IPS-18c (cell line): ENCODE results near the gene MRPL22.
"Not testable (repeated sequence)": the region's sequence is repeated elsewhere in the genome, so short reads cannot be mapped to it uniquely, and the experiment has no call there.

Experiments
- H3K4me3 ChIP-seq: 2 replicates; pipeline ENCODE4 v1.7.0; 2013; ENCODE audit warnings: low read depth, mild to moderate bottlenecking, low read length, moderate library complexity; ENCODE audit not compliant: insufficient read depth
- H3K9me3 ChIP-seq: one replicate; pipeline ENCODE4 v1.6.1; 2013; ENCODE audit warnings: mild to moderate bottlenecking, low read length, moderate library complexity; ENCODE audit not compliant: control insufficient read depth, insufficient read depth

MRPL22 gene

GRCh38 chr5:154971501-154971900 lies 30.6 kb downstream of the MRPL22 start:
- Histone ChIP-seq H3K4me3 (no peak overlapping the region), H3K9me3 (no peaks in the 10 kb centered on the region)

GRCh38 chr5:154972476-154973080 lies 31.7 kb downstream of the MRPL22 start:
- no peaks in the 10 kb centered on the region for H3K9me3 ChIP-seq
- H3K4me3 ChIP-seq: no peak overlapping the region

GRCh38 chr5:154976082-154976481 lies 35.2 kb downstream of the MRPL22 start:
- H3K4me3 ChIP-seq, H3K9me3 ChIP-seq: not testable (repeated sequence)

- no peak overlapping the region for H3K4me3 ChIP-seq
- peaks cover 2% of the 10 kb centered on the region for H3K9me3 ChIP-seq
These were observed 36.5 kb downstream of the MRPL22 start for GRCh38 chr5:154977409-154977808.

GRCh38 chr5:154978294-154978693 lies 37.4 kb downstream of the MRPL22 start:
- H3K4me3 ChIP-seq, H3K9me3 ChIP-seq: not testable (repeated sequence)

- Histone ChIP-seq H3K9me3 (peaks cover 2% of the 10 kb centered on the region), H3K4me3 (no peak overlapping the region)
These were observed 44.2 kb downstream of the MRPL22 start for GRCh38 chr5:154984946-154985516.

- Histone ChIP-seq H3K4me3 (no peak overlapping the region), H3K9me3 (peaks cover 4% of the 10 kb centered on the region)
These were observed 45.3 kb downstream of the MRPL22 start for GRCh38 chr5:154986151-154986550.

GRCh38 chr5:154989626-154990025 lies 48.8 kb downstream of the MRPL22 start:
- Histone ChIP-seq H3K9me3 (peaks cover 2% of the 10 kb centered on the region), H3K4me3 (no peak overlapping the region)

- no peak overlapping the region for H3K4me3 ChIP-seq
- H3K9me3 ChIP-seq: peaks cover 2% of the 10 kb centered on the region
These were observed 52.6 kb downstream of the MRPL22 start for GRCh38 chr5:154993461-154993860.

- no peak overlapping the region for H3K4me3 ChIP-seq
These were observed 54.8 kb downstream of the MRPL22 start for GRCh38 chr5:154995679-154996078.

GRCh38 chr5:154997746-154998145 lies 56.9 kb downstream of the MRPL22 start:
- Histone ChIP-seq H3K9me3 (no peaks in the 10 kb centered on the region), H3K4me3 (no peak overlapping the region)

More at GRCh38 chr5:154995679-154996078, 54.8 kb downstream of the MRPL22 start:
- H3K9me3 ChIP-seq: no peaks in the 10 kb centered on the region

- no peak overlapping the region for H3K4me3 ChIP-seq
These were observed 59.0 kb downstream of the MRPL22 start for GRCh38 chr5:154999865-155000264.

GRCh38 chr5:155001523-155001922 lies 60.6 kb downstream of the MRPL22 start:
- Histone ChIP-seq H3K9me3 (no peaks in the 10 kb centered on the region), H3K4me3 (no peak overlapping the region)

More at GRCh38 chr5:154999865-155000264, 59.0 kb downstream of the MRPL22 start:
- H3K9me3 ChIP-seq: no peaks in the 10 kb centered on the region

- H3K4me3 ChIP-seq, H3K9me3 ChIP-seq: not testable (repeated sequence)
These were observed 61.8 kb downstream of the MRPL22 start for GRCh38 chr5:155002722-155003121.

GRCh38 chr5:155004138-155004744 lies 63.4 kb downstream of the MRPL22 start:
- no peaks in the 10 kb centered on the region for H3K9me3 ChIP-seq
- no peak overlapping the region for H3K4me3 ChIP-seq

GRCh38 chr5:155006265-155006664 lies 65.4 kb downstream of the MRPL22 start:
- not testable (repeated sequence) for H3K4me3 ChIP-seq, H3K9me3 ChIP-seq

- H3K9me3 ChIP-seq: peaks cover 2% of the 10 kb centered on the region
- H3K4me3 ChIP-seq: no peak overlapping the region
These were observed 67.8 kb downstream of the MRPL22 start for GRCh38 chr5:155008669-155009068.

GRCh38 chr5:155010881-155011280 lies 70.0 kb downstream of the MRPL22 start:
- H3K9me3 ChIP-seq: peaks cover 2% of the 10 kb centered on the region
- H3K4me3 ChIP-seq: no peak overlapping the region
